Measurements from ENCODE around the gene SOAT1.

GRCh38 chr1:179351281-179351680, 57.7 kb downstream of the SOAT1 start:
- TF ChIP-seq CTCF (IDR thresholded peaks at IDR 0.05; ENCODE audit: low read depth, low read length, poor library complexity, severe bottlenecking) (no peak), EZH2phosphoT487 (IDR thresholded peaks at IDR 0.05; ENCODE audit: borderline replicate concordance, low read length) (no peak)
